Lower leg skin (tissue), 3 donors: ENCODE data around the gene CEP170.

Experiments
- CTCF ChIP-seq, 3 donors: fragments of 450-650 bp; IDR thresholded peaks; one replicate each; pipeline ENCODE4 v1.5.1; 2016; ENCODE audit warnings: antibody characterized with exemption in 3 of 3, mild to moderate bottlenecking in 3 of 3, moderate library complexity in 2 of 3
- POLR2A ChIP-seq, 2 donors: fragments of 450-650 bp; IDR thresholded peaks; one replicate each; pipeline ENCODE4 v1.6.1; 2016 to 2017; ENCODE audit warnings: antibody characterized with exemption in 2 of 2, mild to moderate bottlenecking in 1 of 2, moderate library complexity in 1 of 2

GRCh38 chr1:243236604-243237252 lies 18.4 kb downstream of the CEP170 start:
- TF ChIP-seq CTCF (IDR thresholded peaks at IDR 0.05), result no peak
- TF ChIP-seq POLR2A (IDR thresholded peaks at IDR 0.05), result no peak
